Smooth muscle cell (in vitro differentiated cells): ENCODE results near the gene MOXD1. TPM values are rescaled to one million over a fixed set of nuclear protein-coding genes. Genes with fewer than 3 reads are reported as not detected.

Source experiments
- DNase-seq: peaks from one replicate; lab custom pipeline; 2025; ENCODE audit not compliant: unreplicated experiment; lab: John Stamatoyannopoulos, UW
- H2AFZ ChIP-seq: fragments of 200-600 bp; sonication (generic); 2 replicates; pipeline ENCODE4 v1.6.0; 2016; ENCODE audit warnings: antibody characterized with exemption, low read depth, mild to moderate bottlenecking
- H3F3A ChIP-seq: fragments of 200-600 bp; sonication (generic); 2 replicates; pipeline ENCODE4 v1.6.0; 2017; ENCODE audit warnings: antibody characterized with exemption, low read depth
- H3K27ac ChIP-seq: fragments of 200-600 bp; sonication (generic); 2 replicates; pipeline ENCODE4 v1.5.1; 2016; ENCODE audit warnings: low read depth, mild to moderate bottlenecking
- H3K27me3 ChIP-seq: fragments of 200-600 bp; sonication (generic); 2 replicates; pipeline ENCODE4 v1.6.1; 2016; ENCODE audit warnings: low read depth, mild to moderate bottlenecking
- H3K36me3 ChIP-seq: fragments of 200-600 bp; sonication (generic); 2 replicates; pipeline ENCODE4 v1.5.1; 2016; ENCODE audit warnings: low read depth
- H3K4me1 ChIP-seq: fragments of 200-600 bp; sonication (generic); 2 replicates; pipeline ENCODE4 v1.5.1; 2016; ENCODE audit warnings: low read depth
- H3K4me2 ChIP-seq: fragments of 200-600 bp; sonication (generic); 2 replicates; pipeline ENCODE4 v1.6.0; 2016; ENCODE audit warnings: mild to moderate bottlenecking
- H3K4me3 ChIP-seq: fragments of 200-600 bp; sonication (generic); 2 replicates; pipeline ENCODE4 v1.5.1; 2016; ENCODE audit warnings: mild to moderate bottlenecking
- H3K79me2 ChIP-seq: fragments of 200-600 bp; sonication (generic); 2 replicates; pipeline ENCODE4 v1.6.0; 2016; ENCODE audit warnings: low read depth, mild to moderate bottlenecking
- H3K9ac ChIP-seq: fragments of 200-600 bp; sonication (generic); 2 replicates; pipeline ENCODE4 v1.6.0; 2016; ENCODE audit warnings: low read depth
- H3K9me3 ChIP-seq: fragments of 200-600 bp; sonication (generic); replicated peaks from 2 replicates; pipeline ENCODE4 v1.5.1; 2016; ENCODE audit warnings: low read depth
- H4K20me1 ChIP-seq: fragments of 200-600 bp; sonication (generic); 2 replicates; pipeline ENCODE4 v1.6.0; 2016; ENCODE audit warnings: low read depth
- WGBS: methylation state at CpG from one replicate; pipeline ENCODE4 v1.1.7; 2016; ENCODE audit warnings: low lambda C conversion rate; 5-methylcytosine and 5-hydroxymethylcytosine counted together
- polyA plus RNA-seq: library from polyadenylated mRNA; unstranded; fragments of >200 nt; fragmentation: Nextera tagmentation; extraction: Ambion mirVana; gene quantifications from 2 replicates; pipeline ENCODE4 v1.2.1, GENCODE V29; 2016
- total RNA-seq: library from RNA; depleted of rRNA; stranded (reverse); fragments of >200 nt; gene quantifications from 2 replicates; pipeline ENCODE4 v1.2.3, GENCODE V29; 2014
- TF ChIP-seq, protein P1 (sequence below): fragments of 200-600 bp; sonication (generic); IDR thresholded peaks from 2 replicates; pipeline ENCODE4 v1.5.1; 2017; ENCODE audit warnings: borderline replicate concordance, mild to moderate bottlenecking, antibody characterized with exemption; ENCODE audit not compliant: insufficient read depth, poor library complexity, severe bottlenecking

Gene MOXD1
- total RNA-seq (12.4 and 17.1 TPM in 2 replicates), polyA plus RNA-seq (15.6 and 19.4 TPM in 2 replicates)

DNA sequence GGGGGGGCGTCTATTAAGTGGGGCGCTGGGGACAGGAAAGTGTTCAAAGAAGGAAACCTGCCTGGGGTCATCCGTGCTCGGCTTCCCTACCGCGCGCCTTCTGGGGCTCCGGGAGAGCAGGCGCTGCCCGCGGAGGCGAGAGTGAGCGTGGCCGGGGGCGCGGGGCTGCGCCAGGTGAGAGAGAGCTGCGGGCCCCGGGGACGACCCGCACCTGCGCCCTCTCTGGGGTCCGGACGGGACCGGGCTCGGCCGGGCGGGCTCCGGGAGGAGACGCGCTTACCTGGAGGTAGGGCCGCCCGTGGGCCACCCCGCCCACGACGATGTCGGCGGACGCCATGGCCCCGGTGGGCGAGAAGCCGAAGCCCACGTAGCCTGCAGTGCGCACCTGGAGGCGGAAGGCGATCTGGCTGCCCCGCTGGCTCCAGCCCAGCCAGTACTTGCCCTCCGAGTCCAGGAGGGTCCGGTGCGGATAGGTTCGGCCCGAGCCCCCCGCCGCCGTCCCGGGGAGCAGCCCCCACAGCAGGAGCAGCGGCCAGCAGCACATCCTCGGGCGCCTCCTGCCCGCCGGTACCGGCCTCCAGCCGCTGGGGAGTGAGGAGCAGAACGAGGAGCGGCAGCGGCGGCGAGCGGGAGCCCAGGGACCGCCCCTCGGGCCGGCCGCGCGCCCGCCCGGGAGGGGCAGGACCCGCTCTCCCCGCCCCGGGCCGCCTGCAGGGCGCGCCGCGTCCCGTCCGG, at the start of gene MOXD1:
Gene MOXD1 (minus strand): TSS at position 593 of the 735 bp plus-strand sequence. CDS start 49 bp downstream, at position 544.
- Histone ChIP-seq H3K4me2 (peak within 1 kb of the TSS; percentile 96), H4K20me1 (no peaks in the 10 kb centered on the region), H2AFZ (peak within 1 kb of the TSS; percentile 92), H3K4me3 (peak within 1 kb of the TSS; percentile 68), H3K9me3 (no peaks in the 10 kb centered on the region), H3K9ac (no peak within 1 kb of the TSS), H3K4me1 (peaks cover 4% of the 10 kb centered on the region), H3F3A (peaks cover 8% of the 10 kb centered on the region), H3K79me2 (no peaks in the 10 kb centered on the region), H3K36me3 (no peaks in the 10 kb centered on the region), H3K27me3 (peaks cover 47% of the 10 kb centered on the region), H3K27ac (peak within 1 kb of the TSS; percentile 1)
- no peak for DNase-seq
- WGBS, result 4% methylated on average over 47 of the region's 87 CpGs
- TF ChIP-seq, protein P1, sequence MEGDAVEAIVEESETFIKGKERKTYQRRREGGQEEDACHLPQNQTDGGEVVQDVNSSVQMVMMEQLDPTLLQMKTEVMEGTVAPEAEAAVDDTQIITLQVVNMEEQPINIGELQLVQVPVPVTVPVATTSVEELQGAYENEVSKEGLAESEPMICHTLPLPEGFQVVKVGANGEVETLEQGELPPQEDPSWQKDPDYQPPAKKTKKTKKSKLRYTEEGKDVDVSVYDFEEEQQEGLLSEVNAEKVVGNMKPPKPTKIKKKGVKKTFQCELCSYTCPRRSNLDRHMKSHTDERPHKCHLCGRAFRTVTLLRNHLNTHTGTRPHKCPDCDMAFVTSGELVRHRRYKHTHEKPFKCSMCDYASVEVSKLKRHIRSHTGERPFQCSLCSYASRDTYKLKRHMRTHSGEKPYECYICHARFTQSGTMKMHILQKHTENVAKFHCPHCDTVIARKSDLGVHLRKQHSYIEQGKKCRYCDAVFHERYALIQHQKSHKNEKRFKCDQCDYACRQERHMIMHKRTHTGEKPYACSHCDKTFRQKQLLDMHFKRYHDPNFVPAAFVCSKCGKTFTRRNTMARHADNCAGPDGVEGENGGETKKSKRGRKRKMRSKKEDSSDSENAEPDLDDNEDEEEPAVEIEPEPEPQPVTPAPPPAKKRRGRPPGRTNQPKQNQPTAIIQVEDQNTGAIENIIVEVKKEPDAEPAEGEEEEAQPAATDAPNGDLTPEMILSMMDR, result no peak

DNA sequence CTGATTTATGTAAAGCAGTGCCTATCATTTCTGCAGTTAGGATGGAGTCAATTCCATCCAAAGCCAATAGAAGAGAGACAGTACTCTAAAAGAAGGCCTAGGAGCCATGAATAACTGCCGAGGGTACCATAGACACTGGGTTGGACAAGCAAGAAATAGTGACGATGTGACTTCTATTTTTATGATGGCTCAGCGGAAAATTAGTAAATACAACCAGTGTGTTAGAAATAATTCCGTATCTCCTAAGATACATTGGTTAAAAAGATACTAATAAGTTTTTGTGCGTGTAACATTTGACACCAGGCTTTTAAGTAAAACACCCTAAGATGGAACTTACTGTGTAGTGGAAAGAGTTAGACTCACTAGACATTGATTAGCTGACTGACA, 45.6 kb upstream of the MOXD1 start:
- no peaks in the 10 kb centered on the region for H3F3A ChIP-seq
- no peak overlapping the region for H3K4me2 ChIP-seq
- WGBS, result 95% methylated on average over 5 of the region's 5 CpGs
- H3K9me3 ChIP-seq, result peaks cover 2% of the 10 kb centered on the region
- no peak overlapping the region for H3K27ac ChIP-seq
- H4K20me1 ChIP-seq, result no peaks in the 10 kb centered on the region
- H3K36me3 ChIP-seq, result no peaks in the 10 kb centered on the region
- TF ChIP-seq, protein P1, result no peak
- H3K4me3 ChIP-seq, result no peak overlapping the region
- DNase-seq, result no peak
- peaks cover 8% of the 10 kb centered on the region for H3K4me1 ChIP-seq
- H2AFZ ChIP-seq, result no peak overlapping the region
- H3K79me2 ChIP-seq, result no peaks in the 10 kb centered on the region
- no peak overlapping the region for H3K9ac ChIP-seq
- H3K27me3 ChIP-seq, result no peaks in the 10 kb centered on the region

DNA sequence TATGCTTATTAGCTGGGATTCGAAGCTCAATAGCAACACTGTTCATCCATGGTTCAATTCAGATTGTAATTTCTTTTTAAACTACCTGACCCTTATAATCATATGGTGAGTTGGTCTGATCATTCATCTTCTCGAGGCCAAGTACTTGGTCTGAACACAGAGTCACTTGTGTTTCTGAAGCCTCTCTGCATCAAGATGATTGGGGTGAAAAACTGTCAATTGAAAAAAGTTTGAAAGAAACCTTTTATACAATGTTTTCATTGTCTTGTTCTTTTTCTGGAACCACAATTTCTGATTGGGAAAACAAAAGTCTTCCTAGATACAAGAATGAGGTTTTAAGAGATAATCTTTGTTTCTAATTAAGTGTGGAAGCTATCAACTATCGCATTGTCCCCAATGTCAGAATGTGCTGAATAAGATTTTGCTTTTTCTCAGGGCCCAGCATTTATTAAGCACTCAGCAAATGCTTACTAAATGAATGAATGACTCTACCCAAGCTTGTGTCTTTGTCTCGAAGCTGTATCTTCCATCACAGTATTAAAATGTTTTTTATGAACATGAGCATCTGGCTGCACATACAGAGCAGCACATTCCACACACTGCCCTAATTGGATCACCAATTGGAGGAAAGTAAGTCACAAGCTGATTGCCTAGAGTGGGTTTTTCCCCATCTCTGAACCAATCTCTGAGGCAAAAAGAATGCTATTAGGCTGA, 45.0 kb upstream of the MOXD1 start:
- TF ChIP-seq, protein P1, result no peak
- Histone ChIP-seq H3K27me3 (no peaks in the 10 kb centered on the region), H4K20me1 (no peaks in the 10 kb centered on the region), H3K9ac (no peak overlapping the region), H3K4me2 (peak overlapping the region; percentile 34), H3K79me2 (no peaks in the 10 kb centered on the region), H3K27ac (peak overlapping the region; percentile 64), H3F3A (no peaks in the 10 kb centered on the region), H3K4me1 (peaks cover 8% of the 10 kb centered on the region), H3K4me3 (no peak overlapping the region), H3K9me3 (peaks cover 2% of the 10 kb centered on the region), H2AFZ (no peak overlapping the region), H3K36me3 (no peaks in the 10 kb centered on the region)
- no peak for DNase-seq
- WGBS, result 91% methylated on average over 4 of the region's 4 CpGs
